ENCODE measurements around the gene BICDL2. TPM values are rescaled to one million over a fixed set of nuclear protein-coding genes. Genes with fewer than 3 reads are reported as not detected.
A peak's percentile ranks its signal among the peaks of the same experiment; 100 is the strongest.

The BICDL2 gene
- total and polyA plus RNA-seq, 9 of the 15 experiments (the other 6 are each of a cell fraction or from before 2014, with no cell fraction given) = 0.09 to 0.28 (median 0.09) TPM; not detected in 6

DNA sequence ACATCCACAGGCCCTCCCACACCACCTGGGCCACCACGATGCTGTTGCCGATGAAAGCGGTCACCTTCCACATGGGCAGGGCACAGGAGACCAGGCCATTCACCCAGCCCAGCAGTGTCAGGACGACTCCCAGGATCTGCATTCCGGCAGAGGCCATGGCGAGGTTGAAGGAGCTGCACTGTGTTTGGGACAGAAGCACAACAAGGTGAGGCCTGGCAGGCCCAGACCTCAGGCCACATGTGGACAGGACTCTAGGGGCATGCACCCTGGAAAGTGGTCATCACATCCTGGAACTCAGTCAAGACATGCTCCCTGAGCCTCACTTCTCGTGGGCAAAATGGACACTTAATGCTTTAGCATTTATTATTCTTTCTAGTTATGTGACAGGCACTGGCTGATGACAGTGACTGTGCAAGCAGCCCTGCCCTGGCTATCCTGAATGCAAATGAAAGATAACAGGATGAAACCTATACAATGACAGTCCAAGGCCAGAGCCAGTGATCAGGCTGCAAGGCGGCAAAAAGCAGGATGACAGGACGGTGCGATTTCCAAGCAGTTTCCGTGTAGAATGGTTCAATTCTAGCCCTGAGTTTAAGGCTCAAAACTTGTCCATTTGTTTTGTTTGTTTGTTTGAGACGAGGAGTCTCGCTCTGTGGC, 20.8 kb downstream of the BICDL2 start (continued):
- TF ChIP-seq THAP12 (CRISPR knock-in tag; IDR thresholded peaks at IDR 0.05) (no peak), BHLHE40 (IDR thresholded peaks at IDR 0.05; ENCODE audit: low read length) (no peak), HCFC1 (IDR thresholded peaks at IDR 0.05; ENCODE audit: low read depth, low read length) (no peak), ZNF707 (CRISPR knock-in tag; conservative IDR thresholded peaks at IDR 0.05) (no peak), DPF2 (IDR thresholded peaks at IDR 0.05) (peak; percentile 62), GABPB1 (CRISPR knock-in tag; IDR thresholded peaks at IDR 0.05) (no peak), EP400 (IDR thresholded peaks at IDR 0.05) (no peak), FOSL1 (tag; conservative IDR thresholded peaks at IDR 0.05) (no peak), E2F3 (CRISPR knock-in tag; IDR thresholded peaks at IDR 0.05) (no peak), FOXP4 (CRISPR knock-in tag; IDR thresholded peaks at IDR 0.05; ENCODE audit: borderline replicate concordance) (no peak), SAFB (IDR thresholded peaks at IDR 0.05; ENCODE audit: borderline replicate concordance, low read depth, low read length) (no peak), L3MBTL2 (IDR thresholded peaks at IDR 0.05) (peak; percentile 26; the same call in 1 of the 2 replicates)
- TF ChIP-seq, protein P1, sequence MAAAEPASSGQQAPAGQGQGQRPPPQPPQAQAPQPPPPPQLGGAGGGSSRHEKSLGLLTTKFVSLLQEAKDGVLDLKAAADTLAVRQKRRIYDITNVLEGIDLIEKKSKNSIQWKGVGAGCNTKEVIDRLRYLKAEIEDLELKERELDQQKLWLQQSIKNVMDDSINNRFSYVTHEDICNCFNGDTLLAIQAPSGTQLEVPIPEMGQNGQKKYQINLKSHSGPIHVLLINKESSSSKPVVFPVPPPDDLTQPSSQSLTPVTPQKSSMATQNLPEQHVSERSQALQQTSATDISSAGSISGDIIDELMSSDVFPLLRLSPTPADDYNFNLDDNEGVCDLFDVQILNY (CRISPR knock-in tag; IDR thresholded peaks at IDR 0.05) = no peak
- TF ChIP-seq, protein P2, sequence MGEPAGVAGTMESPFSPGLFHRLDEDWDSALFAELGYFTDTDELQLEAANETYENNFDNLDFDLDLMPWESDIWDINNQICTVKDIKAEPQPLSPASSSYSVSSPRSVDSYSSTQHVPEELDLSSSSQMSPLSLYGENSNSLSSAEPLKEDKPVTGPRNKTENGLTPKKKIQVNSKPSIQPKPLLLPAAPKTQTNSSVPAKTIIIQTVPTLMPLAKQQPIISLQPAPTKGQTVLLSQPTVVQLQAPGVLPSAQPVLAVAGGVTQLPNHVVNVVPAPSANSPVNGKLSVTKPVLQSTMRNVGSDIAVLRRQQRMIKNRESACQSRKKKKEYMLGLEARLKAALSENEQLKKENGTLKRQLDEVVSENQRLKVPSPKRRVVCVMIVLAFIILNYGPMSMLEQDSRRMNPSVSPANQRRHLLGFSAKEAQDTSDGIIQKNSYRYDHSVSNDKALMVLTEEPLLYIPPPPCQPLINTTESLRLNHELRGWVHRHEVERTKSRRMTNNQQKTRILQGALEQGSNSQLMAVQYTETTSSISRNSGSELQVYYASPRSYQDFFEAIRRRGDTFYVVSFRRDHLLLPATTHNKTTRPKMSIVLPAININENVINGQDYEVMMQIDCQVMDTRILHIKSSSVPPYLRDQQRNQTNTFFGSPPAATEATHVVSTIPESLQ (CRISPR knock-in tag; IDR thresholded peaks at IDR 0.05) = no peak

All from K562 (cell line).